Retinal pigment epithelial cell (primary cell): ENCODE measurements around the gene LTV1.
"Not testable (repeated sequence)": the region's sequence is repeated elsewhere in the genome, so short reads cannot be mapped to it uniquely, and the experiment has no call there.

Experiments used
- DNase-seq: peaks from one replicate; pipeline ENCODE4 v3.0.0-alpha.2; 2010; ENCODE audit warnings: low read depth
- H3K4me3 ChIP-seq: 2 replicates; pipeline ENCODE4 v1.5.1; 2011; ENCODE audit warnings: mild to moderate bottlenecking, low read length, control low read depth, moderate library complexity
- TF ChIP-seq, protein P1 (sequence below): conservative IDR thresholded peaks from 2 replicates; pipeline ENCODE4 v1.5.1; 2011; ENCODE audit warnings: low read depth, low read length, control low read depth, inconsistent platforms

Gene LTV1

DNA sequence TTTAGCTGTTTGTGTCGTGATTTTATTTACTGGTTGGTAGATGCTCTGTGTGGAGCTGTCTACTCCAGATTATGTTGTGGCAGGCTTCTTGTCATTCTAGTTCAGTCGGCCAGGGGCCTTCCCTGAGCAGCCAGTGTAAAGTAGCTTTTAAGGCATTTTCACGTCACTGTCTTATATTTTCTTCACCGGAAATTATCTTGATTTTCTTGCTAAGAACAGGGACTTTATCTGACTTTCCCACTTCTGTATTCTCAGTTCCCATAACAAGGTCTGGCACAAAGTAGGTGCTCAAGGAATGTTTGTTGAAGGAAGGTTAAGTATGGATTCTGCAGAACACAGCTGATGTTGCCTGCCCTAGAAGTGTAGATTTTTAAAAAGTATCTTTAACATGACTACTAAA, 868 bp downstream of the LTV1 start:
- TF ChIP-seq, protein P1, sequence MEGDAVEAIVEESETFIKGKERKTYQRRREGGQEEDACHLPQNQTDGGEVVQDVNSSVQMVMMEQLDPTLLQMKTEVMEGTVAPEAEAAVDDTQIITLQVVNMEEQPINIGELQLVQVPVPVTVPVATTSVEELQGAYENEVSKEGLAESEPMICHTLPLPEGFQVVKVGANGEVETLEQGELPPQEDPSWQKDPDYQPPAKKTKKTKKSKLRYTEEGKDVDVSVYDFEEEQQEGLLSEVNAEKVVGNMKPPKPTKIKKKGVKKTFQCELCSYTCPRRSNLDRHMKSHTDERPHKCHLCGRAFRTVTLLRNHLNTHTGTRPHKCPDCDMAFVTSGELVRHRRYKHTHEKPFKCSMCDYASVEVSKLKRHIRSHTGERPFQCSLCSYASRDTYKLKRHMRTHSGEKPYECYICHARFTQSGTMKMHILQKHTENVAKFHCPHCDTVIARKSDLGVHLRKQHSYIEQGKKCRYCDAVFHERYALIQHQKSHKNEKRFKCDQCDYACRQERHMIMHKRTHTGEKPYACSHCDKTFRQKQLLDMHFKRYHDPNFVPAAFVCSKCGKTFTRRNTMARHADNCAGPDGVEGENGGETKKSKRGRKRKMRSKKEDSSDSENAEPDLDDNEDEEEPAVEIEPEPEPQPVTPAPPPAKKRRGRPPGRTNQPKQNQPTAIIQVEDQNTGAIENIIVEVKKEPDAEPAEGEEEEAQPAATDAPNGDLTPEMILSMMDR = no peak
- peak overlapping the region; percentile 92 for H3K4me3 ChIP-seq
- DNase-seq = no peak

DNA sequence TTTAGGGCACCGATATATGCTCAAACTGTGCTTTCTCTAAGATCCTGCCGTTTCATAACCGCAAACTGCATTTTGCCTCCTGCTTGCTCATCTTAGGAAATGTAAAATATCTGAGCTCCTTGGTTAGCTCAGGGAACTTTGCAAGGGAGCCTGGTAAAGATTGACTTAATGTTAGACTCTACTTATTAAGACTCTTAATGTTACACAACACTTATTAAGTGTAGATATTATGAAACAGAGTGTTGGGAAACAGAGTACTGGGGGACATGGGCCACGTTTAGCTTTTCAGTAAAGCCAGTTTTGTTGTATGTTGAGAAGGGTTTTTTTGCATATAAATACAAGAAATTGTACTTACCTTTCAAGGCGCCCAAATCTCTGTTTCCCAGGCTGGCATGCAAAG, 1.9 kb downstream of the LTV1 start:
- H3K4me3 ChIP-seq = no peak overlapping the region
- no peak for DNase-seq
- TF ChIP-seq, protein P1 = no peak

DNA sequence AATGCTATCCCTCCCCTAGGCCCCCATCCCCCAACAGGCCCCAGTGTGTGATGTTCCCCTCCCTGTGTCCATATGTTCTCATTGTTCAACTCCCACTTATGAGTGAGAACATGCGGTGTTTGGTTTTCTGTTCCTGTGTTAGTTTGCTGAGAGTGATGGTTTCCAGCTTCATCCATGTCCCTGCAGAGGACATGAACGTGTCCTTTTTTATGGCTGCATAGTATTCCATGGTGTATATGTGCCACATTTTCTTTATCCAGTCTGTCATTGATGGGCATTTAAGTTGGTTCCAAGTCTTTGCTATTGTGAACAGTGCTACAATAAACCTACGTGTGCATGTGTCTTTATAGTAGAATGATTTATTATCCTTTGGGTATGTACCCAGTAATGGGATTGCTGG, 8.6 kb downstream of the LTV1 start:
- not testable (repeated sequence) for DNase-seq, H3K4me3 ChIP-seq

DNA sequence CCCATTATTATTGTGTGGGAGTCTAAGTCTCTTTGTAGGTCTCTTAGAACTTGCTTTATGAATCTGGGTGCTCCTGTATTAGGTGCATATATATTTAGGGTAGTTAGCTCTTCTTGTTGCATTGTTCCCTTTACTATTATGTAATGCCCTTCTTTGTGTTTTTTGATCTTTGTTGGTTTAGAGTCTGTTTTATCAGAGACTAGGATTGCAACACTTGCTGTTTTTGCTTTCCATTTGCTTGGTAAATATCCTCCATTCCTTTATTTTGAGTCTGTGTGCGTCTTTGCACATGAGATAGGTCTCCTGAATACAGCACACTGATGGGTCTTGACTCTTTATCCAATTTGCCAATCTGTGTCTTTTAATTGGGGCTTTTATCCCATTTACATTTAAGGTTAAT, 11.9 kb downstream of the LTV1 start:
- H3K4me3 ChIP-seq, DNase-seq: not testable (repeated sequence)

DNA sequence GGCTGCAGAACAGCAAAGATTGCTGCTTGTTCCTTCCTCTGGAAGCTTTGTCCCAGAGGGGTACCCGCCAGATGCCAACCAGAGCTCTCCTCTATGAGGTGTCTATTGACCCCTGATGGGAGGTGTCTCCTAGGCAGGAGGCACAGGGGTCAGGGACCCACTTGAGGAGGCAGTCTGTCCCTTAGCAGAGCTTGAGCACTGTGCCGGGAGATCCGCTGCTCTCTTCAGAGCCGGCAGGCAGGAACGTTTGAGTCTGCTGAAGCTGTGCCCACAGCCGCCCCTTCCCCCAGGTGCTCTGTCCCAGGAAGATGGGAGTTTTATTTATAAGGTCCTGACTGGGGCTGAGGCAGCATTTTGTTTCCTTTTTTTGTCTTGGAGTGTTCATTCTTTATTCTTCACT, 13.6 kb downstream of the LTV1 start:
- not testable (repeated sequence) for DNase-seq, H3K4me3 ChIP-seq

DNA sequence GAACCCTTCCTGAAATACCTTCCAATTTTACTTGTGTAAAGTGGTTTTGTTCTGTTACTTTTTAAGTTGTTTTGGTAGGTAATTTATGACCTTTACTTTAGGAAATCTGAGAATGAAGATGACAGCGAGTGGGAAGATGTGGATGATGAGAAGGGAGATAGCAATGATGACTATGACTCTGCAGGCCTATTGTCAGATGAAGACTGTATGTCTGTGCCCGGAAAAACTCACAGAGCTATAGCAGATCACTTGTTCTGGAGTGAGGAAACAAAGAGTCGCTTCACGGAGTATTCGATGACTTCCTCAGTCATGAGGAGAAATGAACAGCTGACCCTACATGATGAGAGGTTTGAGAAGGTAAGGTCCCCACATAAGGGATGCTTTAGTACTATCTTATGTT, 14.5 kb downstream of the LTV1 start:
- DNase-seq = no peak
- H3K4me3 ChIP-seq = no peak overlapping the region
- TF ChIP-seq, protein P1 = no peak

DNA sequence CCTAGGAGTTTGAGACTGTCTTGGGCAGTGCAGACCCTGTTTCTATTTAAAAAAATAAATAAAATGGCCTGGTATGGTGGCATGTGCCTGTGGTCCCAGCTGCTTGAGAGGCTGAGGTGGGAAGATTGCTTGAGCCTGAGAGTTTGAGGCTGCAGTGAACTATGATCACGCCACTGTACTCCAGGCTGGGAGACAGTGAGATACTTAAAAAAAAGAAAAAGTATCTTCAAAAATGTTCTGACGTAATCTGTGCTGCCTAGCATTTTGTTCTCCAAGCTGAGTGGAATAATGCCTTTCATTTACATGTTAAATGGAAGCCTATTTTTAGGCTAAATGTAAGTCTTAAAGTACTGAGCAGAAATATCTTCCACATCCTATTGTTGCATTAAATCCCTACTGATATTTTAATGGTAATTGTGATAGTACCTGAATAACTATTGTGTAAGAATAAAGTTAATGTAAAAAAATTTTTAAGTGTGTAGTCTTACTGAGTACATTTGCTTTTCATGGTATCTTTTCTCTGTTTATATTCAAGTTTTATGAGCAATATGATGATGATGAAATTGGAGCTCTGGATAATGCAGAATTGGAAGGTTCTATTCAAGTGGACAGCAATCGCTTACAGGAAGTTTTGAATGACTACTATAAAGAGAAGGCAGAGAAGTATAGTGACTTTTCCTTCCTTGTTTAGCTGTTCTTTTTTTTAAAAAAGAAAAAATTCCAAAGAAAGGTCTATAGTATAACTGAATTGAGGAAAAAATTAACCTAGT, 16.9 kb downstream of the LTV1 start:
- TF ChIP-seq, protein P1 = no peak
- H3K4me3 ChIP-seq = no peak overlapping the region
- no peak for DNase-seq

DNA sequence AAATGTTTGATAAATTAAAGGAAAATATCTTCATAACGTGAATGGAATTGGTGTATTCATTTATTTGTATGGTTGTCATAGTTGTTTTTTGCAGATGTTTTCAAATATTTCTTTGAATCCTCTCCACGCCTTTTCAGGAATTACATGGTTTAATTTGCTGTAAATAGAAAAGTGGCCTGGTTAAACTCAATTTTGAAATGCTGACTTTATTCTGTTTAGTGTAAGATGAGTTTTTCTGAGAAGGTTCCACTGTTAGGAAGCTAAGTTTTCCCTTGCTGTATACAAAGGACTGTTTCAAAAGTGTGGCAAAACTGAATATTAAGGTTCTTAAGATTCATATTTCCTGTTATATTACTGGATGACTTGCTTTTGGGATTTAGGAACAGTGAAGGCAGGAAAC, 20.6 kb downstream of the LTV1 start:
- H3K4me3 ChIP-seq = no peak overlapping the region
- TF ChIP-seq, protein P1 = no peak
- no peak for DNase-seq

DNA sequence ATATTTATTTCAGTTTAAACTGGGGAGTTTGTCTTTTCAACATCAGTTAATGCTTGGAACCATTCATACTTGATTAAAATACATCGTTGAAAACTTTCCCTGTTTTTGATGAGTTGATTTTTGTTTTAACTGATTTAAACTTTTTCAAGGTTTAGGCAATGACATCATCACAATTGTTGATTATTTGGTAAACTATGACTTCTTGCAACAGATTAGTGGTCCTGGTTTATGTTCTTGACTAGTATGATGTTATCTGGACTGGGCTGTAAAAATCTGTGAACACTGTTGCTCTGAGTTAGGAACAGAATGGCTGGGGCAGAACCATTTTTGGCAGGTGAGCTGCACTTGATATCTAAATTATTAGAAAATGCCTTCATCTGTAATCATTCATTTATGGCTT, 21.1 kb downstream of the LTV1 start, which contains the start of gene ZC2HC1B:
ZC2HC1B (plus strand) TSS at position 241 of the 400 bp plus-strand sequence; CDS start at position 307, 66 bp downstream.
- no peak for DNase-seq
- H3K4me3 ChIP-seq = no peak within 1 kb of the TSS
- TF ChIP-seq, protein P1 = no peak
